Hematopoietic multipotent progenitor cell treated with erythropoietin and hydrocortisone succinate and interleukin-3 and kit ligand, for 15 days (in vitro differentiated cells): ENCODE data around the gene BICDL2.
A peak's percentile ranks its signal among the peaks of the same experiment; 100 is the strongest.

Source experiments
- DNase-seq: peaks from one replicate; pipeline ENCODE4 v3.0.0-alpha.2; 2015; ENCODE audit warnings: low spot score

BICDL2 gene

DNA sequence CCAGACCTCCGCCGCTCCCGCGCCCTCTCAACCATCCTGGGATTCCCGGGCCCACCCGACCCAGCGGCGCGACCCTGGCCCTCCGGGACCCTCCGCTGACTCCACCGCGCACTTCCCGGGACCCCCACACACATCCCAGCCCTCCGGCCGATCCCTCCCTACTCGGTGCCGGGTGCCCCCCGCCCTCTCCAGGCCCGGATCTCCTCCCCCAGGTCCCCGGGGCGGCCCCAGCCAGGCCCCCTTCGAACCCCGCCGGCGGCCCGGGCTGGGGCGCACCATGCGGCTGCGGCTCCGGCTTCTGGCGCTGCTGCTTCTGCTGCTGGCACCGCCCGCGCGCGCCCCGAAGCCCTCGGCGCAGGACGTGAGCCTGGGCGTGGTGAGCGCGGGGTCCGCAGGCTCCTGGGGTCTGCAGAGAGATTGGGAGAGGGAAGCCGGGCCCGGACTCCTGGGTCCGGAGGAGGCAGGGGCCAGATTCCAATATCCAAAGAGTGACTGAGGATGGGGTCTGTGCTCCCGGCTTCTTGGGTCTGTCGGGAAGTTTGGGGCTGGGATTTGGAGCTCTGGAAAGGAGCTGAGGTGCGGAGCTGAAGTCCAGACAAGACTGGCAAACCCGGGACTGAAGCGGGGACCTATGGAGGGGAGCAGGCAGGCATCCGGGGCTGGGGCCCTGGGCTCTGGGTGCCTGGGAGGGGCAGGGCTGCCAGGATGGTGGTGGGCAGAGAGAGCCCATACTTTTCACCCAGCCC lies 10.1 kb upstream of the BICDL2 start:
- DNase-seq, result no peak

DNA sequence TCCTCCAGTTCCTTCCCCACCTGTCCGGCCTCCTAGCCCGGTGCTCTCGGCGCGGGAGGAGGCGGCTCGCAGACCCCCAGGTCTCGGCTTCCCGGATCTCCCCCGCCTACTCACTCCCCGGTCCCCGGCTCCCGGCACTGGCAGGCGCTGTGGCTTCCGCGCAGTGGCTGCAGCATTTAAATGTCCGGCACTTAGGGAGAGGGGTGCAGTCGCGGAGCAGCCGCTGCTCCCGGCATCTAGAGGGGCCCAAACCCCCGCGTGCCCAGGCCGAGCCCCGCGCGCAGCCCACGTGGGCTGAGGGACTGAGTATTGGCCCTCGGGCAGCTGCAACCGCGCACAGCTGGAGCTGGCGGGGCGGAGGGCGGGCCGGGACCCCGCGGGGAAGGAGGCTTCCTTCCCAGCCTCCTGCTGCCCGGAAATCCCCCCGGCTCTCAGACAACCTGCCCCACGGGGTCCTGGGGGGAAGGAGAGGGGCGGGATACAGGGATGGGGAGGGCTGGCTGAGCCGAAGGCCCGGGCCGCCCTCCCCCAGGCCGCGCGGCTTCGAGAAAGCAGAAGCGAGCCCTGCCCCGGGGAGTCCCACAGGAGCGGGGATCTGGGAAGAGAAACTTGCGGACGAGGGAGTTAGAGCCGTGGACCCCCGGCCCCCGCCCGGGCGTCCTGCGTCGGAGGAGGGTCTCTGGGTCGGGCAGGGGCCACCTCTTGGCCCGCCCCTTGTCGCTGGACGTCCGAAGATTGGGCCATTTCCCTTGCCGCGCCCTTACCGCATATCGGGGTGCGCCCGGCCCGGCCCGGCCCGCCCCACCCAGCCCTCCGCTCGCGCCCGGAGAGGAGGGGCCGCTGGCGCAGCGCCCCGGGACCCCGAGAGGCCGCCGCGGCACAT lies 9.3 kb upstream of the BICDL2 start, which contains the start of gene MMP25:
TSS of gene MMP25 (plus strand) at position 804 of the 883 bp plus-strand sequence. CDS start 357 bp downstream, outside the sequence.
- DNase-seq, result no peak

DNA sequence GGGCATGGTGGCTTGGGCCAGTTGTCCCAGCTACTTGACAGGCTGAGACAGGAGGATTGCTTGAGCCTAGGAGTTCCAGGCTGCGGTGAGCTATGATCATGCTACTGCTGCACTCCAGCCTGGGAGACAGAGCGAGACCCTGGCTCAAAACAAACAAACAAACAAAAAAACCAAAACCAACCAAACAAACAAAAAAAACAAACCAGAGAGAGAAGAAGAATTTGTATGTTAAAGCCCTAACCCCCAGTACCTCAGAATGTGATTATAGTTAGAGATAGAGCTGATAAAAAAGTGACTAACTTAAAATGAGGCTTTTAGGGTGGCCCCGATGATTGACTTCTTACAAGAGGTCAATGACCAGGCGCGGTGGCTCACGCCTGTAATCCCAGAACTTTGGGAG lies 8.0 kb upstream of the BICDL2 start:
- DNase-seq, result no peak

DNA sequence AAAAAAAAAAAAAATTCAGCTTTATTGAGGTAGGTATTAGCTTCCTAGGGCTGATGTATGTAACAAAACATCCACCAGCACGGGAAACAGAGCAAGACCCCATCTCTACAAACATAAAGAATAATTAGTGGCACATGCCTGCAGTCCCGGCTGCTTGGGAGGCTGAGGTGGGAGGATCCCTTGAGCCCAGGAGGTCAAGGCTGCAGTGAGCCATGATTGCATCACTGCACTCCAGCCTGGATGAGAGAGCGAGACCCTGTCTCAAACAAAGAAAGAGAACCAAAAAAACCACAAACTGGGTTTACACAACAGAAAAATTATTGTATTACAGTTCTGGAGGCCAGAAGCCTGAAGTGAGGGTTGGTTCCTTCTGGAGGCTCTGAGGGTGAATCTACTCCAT lies 5.6 kb upstream of the BICDL2 start:
- no peak for DNase-seq

DNA sequence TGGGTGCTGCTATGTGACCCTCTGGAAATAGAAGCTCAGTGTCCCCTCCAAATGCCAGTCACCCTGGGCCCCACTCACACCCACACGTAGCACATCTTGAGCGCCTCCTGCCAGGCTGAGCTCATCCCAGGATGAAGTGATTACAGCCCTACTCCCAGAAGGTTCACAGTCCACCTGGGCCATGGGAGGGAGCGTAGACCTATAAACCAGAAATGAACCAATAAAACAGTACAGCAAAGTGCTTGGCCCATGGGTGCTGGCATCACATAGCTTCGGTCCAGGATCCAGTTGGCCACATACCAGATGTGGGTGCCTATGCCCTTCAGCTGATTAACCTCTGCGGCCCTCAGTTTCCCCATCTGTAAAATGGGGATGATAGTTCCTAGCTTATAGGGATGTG lies 2.2 kb upstream of the BICDL2 start:
- no peak for DNase-seq

DNA sequence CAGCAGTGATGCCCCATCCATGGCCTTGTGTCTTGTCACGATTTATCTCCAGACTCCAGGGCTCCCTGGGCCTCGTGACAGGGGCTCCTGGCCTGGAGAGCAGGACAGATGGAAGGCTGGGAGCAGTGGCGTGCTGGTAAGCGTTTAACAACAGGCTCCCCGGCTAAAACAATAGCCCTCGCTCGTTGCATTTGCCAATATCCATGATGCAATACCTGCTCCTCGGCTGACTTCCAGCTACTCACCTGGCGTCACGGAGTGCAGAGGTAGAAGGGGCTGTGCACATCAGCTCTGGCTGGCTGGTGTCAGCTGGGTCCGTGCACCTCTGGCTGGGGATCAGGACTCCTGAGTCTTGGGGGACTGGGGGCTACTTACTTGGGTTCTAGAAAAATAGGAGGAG lies 1.5 kb upstream of the BICDL2 start:
- no peak for DNase-seq

DNA sequence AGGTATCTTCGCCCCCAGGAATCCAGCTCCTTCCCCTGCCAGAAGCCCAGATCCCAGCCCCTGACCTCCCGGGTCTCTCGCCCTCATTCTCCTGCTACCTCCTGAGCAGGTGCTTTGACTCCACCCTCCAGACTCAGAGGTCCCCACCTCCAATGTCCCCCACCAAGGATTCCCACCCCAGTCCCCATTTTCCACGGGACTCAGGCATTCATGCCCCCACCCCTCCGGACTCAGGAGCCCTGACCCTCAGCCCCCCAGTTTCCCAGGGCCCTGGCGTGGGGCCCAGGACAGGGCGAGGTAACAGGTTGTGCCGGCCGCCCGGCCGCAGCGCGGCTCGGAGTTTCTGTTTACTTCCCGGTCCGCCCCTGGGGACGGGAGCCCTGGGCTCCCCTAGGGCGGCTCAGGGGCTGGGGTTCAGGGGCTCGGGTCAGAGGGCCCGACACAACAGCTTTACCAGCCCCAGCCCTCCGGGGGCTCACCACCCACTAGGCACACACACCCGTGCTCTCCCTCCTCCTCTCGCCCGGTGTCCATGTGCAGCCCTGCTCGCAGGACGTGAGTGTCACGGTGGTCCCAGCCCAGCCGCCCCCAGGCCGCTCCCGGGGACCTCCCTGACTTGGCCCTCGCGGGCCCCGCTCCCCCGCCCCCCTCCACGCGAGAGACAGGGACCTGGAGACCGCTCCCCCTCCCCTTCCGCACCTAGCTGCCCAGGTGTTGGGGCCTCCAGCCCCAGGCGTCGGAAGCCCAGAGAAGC lies 595 bp downstream of the BICDL2 start:
- no peak for DNase-seq

DNA sequence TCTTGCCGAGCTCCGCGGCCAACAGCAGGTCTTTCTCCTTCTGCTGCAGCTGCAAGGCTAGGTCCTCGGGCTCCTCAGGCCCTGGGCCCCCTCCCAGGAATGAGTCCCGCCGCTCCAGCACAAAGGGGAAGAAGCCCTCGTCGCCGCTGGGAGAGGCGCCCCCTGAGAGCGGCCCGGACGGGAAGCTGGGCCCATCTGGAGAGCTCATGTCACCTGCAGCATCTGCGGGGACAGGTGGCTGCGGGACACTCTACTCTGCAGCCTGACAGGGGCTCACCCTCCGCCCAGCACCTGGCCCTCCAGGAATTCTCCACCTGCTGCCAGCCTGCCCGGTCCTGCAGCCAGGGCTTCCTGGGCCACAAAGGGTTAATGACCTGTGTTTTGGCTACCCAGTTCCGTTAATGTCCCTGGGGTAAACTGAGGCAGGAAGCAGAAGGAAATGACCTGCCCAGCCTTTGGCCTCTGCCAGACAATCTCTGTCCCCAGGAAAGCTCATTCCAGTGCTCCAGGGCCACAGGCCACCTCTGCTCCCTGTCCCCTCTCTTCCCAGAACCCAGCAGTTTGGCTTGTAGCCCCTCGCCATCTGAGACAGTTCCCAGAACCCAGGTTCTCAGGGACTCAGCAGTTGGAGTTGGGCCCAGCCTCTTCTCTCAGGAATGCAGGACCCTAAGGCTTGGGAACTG lies 1.3 kb downstream of the BICDL2 start:
- DNase-seq, result no peak

DNA sequence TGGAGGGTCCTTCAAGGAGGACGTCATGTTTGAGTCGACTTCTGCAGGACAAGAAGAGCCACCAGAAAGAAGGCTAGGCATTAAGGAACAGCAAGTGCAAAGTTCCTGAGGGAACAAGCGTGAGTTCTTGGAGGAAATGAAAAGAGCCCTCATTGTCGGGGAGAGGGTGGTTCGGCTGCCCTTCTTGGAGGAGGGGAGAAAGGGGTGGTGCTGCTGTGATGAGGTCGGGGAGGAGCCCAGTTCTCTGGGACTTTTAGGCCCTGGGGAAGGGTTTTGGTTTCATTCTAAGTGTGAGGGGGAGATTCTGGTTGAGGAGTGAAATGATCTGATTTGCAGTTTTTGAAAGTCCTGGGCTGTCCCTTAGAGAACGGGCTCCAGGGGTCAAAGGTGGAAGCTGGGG lies 4.1 kb downstream of the BICDL2 start:
- no peak for DNase-seq

DNA sequence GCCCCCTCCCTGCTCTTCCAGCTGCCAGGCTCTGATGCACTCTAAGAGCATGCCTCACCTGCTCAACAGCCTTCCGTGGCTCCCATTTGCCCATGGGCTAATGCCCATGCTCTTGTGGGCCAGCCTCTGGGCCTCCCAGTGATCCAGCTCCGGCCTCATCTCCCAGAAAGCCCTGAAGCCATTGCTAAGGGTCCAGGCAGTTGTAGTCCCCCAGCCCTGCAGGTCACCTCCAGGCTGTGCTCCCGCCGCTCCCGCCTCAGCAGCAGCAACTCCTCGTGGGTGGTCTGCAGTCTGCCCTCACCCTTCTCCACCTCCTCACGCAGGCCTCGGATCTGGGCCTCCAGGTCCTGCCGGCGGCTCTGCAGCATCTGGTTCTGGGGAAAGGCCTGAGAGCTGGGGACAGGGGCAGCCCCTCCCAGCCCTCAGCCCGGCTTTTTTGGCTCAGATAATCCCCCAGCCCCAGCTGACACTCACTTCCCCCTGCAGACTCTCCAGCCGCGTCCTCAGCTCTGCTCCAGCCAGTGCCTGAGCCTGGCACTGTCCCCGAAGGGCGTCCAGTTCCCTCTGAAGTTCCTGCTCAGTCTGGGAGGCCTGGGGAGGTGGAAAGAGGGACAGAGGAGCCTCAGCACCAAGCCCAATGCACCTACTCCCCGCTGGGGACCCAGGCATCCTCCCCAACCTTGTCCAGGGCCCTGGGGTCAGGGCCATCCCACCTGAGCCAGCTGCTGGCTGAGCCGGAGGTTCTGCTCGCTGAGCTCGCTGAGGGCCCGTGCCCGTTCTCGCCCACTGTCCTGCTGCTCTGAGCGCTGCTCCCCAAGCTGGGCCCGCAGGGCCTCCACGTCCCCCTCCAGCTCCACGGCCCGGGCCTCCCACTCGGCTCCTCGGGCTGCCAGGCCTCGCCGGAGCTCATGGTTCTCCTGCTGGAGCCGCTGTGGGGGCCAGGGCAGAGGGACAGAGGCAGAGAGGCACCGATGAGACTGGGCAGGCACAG lies 6.2 kb downstream of the BICDL2 start:
- DNase-seq, result no peak

DNA sequence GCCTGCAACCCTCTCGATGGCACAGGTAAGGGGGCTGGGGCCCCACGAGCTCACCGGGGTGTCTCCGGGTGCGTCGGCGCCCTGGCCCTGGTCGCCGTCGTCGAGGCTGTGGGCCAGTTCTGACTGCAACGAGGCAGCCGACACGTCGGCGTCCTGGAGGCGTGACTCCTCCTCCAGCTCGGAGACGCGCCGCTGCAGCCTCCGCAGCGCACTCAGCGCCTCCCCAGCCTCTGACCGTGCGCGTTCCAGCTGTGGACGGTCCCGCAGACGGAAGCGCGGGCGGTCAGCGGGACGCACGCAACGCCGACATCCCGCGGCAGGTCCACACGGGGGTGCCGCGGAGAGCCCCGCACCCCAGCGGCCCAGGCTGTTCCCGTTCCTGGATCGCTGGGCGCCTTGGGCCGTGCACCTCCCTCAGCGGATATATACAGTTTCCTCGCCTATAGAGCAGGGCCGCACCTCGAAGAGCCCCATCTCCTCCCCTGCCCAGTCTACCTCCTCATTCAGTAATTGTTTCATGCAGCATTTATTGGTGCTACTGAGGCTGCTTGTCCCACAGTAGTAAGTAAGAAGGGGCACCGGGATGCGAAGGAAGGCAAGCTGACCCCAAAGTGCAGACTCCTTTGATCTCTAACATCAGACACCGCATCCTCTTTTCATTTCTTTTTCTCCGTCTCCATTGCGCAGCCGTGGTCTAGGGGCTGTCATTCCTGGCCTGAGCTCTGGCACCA lies 7.1 kb downstream of the BICDL2 start:
- DNase-seq, result no peak

DNA sequence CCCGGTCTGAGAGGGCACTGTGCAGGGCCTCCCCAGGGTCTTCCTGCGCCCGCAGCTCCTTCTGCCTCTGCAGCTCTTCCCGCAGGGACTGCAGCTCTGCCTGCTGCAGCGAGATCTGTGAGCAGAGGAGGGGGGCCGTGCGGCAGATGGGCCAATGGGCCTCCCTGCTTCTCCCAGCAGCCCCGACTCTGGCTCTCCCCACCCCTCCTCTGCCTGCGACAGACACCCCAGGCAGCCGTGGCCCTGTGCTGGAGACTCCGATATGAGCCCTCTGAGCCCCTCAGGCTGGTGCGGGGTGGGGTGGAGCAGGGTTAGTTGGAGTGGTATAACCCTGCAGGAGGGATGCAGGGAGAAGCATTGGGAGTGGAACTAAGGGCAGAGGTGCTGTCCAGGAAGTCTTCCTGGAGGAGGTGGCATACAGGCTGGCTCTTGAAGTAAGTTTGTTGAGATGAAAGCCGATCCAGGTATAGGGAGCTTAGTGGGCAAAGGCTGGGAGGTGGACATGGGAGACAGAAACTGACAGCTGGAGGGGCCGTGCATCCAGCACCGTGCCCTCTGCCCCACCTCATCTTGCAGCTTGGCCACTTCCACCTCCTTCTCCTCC lies 7.9 kb downstream of the BICDL2 start:
- DNase-seq, result no peak

DNA sequence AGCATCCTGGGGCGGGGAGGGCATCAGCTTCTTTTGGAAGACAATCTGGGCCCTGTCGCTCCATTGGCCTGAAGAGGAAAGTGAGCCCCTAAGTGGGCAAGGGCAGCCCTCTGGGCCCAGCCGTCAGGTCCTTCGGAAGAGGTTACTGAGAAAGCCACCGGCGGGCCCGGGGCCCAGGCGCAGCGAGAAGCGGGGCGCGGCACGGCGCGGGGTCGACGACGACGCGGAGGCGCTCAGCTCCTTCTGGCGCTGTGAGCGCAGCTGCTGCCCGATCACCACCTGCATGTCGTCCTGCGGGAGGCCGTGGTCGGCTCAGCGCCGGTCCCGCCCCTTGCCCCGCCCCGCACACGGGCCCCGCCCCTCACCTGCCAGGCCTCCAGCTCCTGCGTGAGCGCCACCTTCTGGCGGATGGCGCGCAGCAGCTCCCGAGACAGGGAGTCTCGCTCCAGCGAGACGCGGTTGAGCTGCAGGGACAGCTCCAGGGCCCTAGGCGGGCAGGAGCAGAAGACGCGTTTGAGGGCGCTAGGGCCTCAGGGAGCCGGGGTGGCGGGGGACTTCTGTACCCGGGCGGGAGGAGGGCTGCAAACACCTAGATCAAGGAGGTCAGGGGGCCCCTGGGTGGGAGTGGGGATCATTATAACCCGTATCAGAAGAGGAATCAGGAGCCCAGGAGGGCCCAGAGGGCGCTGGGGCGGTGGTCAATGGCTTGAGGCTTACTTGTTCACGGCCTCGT lies 8.6 kb downstream of the BICDL2 start:
- peak; percentile 89 for DNase-seq

DNA sequence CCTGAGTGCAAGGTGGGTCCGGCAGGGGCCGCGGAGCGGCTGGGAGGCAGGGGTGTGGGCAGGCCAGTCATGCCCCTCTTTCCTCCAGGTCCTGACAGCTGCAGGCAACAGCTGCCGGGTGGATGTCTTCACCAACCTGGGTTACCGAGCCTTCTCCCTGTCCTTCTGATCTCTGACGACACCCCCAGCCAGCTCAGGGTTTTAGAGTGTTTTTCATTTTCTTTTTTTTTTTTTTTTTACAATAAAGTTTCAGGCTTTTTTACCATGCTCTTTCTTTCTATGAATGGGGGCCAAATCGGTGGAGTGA lies 9.3 kb downstream of the BICDL2 start:
- no peak for DNase-seq

DNA sequence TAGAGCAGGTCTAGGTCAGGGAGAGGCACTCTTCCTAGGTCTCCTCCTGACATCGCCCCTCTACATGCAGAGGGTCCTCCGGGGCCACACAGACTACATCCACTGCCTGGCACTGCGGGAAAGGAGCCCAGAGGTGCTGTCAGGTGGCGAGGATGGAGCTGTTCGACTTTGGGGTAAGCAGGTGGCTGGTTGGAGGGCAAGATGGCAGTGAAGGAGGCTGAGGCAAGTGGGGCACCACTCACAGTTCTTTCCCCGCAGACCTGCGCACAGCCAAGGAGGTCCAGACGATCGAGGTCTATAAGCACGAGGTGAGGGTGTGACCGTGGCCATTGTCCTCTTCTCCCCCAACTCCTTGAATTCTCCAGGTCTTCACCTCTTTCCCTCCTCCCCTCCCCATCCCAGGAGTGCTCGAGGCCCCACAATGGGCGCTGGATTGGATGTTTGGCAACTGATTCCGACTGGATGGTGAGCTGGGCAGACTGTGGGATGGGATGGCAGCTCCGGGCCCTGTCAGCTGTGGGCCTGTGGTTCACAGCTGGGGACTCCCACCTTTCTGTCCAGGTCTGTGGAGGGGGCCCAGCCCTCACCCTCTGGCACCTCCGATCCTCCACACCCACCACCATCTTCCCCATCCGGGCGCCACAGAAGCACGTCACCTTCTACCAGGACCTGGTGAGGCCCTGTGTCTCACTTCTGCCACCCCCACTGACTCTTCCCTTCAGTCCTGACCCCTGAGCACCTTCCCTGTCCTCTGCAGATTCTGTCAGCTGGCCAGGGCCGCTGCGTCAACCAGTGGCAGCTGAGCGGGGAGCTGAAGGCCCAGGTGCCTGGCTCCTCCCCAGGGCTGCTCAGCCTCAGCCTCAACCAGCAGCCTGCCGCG lies 9.9 kb downstream of the BICDL2 start:
- no peak for DNase-seq

DNA sequence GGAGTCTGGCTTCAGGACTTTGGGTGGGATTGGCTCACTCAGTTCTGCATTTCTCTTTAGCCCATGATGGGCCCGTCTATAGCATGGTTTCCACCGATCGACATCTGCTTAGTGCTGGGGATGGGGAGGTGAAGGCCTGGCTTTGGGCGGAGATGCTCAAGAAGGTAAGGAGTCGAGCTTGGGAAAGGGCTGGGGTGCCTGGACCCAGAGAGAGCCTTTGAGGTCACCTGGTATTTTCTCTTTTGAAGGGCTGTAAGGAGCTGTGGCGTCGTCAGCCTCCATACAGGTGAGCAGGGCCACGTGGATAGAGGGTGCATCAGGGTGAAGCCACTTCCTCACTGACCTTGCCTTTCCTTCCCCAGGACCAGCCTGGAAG lies 10.8 kb downstream of the BICDL2 start:
- no peak for DNase-seq

DNA sequence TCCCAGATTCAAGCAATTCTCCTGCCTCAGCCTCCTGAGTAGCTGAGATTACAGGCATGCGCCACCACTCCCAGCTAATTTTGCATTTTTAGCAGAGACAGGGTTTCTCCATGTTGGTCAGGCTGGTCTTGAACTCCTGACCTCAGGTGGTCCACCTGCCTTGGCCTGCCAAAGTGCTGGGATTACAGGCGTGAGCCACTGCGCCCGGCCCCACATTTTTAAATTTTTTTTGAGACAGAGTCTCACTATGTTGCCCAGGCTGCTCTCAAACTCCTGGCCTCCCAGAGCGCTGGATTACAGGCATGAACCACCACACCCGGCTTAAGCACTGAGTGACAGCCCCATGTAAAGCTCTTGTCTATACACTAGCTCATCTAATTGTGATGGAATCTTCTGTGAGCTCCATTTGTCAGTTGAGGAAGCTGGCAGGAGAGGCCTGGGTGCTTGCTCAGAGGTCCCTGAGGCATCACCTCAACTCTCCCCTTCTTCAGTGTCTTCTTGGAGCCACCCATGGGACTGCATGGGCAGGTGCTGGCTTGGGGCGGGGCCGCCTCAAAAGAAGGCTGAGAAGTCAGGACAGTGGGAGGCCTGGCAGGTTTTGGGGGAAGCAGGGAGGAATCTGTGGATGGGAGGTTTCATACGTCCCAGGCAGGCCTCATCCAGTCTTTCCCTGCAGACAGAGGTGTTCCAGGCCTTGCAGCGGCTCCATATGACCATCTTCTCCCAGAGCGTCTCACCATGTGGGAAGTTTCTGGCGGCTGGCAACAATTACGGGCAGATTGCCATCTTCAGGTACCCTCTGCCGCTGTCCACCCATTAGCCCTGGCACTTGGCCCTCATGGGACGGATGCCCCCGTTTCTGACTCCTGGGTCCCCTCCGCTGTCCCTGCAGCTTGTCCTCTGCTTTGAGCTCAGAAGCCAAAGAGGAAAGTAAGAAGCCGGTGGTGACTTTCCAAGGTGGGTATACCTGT lies 11.4 kb downstream of the BICDL2 start:
- DNase-seq, result no peak
